HG03280 (cell line): ENCODE data around the gene PRXL2A.
A peak's percentile ranks its signal among the peaks of the same experiment; 100 is the strongest.
"Not testable (repeated sequence)": the region's sequence is repeated elsewhere in the genome, so short reads cannot be mapped to it uniquely, and the experiment has no call there.

ENCODE experiments used
- ATAC-seq: cut with Tn5 transposase; IDR thresholded peaks from one replicate; pipeline ENCODE4 v1.9.1; 2021; ENCODE audit warnings: mild to moderate bottlenecking, moderate library complexity; ENCODE audit not compliant: unreplicated experiment

The PRXL2A gene

DNA sequence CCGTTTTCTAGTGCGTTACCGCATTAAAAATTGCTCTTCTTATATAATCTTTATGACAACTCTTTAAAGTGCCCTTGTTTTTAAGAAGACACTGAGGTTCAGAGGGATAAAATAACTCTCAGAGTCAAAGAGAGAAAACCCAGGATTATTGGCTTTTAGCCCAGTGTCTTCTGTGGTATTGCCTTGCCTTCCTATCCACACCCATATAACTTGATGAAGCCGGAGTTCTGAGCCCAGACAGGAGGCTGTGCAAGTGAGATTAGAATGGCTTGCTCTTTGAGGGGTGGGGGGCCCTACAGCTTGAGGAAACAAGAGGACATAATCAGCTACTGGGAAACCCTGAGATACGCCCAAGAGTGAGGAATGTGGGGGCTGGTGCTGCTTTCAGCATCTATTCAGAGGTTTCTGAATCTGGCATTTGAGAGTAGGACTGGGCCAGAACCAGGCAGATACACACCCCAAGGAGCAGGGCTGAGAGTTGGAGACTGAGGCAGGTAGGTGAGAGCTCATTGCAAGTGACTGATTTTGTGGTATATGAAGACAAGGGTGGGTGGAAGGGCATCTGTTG, 2.3 kb downstream of the PRXL2A start:
- ATAC-seq: no peak

DNA sequence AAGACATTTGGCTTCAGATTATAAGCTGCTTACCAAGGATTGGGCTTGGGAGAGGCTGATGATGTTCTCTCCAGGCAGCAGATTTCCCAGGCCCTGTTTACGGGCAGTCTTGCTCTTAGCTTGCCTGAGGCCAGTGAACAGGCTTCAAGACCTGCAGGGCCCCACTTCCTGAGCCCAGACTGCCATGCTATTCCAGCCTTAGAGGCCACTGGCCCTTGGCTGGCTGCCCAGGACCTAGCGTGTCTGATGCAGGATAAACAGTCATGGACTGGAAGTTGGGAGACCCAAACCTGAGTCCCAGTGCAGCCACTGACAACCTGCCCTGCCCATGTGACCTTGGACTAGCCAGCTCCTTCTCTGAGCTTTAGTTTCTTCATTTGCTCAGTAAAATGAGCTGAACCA, 2.9 kb downstream of the PRXL2A start:
- no peak for ATAC-seq

DNA sequence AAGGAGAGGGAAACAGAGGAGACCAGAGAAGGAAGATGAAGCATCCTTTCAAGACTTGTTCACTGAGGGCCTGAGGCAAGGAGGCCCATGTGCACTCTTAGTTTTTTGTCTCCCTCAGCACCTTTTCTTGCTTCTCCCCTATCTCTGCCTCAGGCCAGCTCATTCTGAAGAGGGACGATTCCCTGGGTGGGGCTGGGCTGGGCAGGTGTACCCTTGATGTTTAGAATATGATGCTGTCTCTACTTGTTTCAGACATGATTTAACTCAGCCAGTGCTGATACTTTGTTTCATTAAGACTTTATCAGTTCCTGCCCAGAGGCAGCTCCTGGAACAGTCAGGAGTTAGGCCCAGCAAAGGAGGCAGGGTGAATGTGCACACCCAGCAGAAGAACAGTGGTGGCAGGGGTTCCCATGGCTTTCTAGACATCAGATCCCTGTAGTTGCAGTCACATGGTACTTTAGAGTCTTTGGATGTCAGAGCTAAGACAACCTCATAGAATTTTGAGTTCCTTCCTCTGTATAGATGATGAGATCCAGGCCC, 3.4 kb downstream of the PRXL2A start:
- ATAC-seq: no peak

DNA sequence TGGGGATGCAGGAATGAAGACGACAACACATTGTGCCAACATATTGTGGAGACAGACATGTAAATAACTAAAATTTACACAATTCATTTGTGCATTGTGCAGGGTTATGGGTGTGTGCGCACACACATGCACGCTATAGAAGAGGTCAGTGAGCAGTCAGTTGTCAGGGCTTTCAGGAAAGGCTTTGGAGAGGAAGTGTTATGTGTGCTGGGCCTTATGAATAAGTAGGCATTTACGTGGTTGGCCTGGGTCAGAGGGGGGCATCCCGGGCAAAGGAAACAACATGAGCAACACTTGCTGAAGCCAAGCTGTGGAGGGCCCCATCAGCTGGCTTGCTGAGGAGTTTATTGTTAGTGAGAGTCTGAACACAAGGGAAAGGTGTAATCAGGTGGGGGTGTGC, 4.1 kb downstream of the PRXL2A start:
- no peak for ATAC-seq

DNA sequence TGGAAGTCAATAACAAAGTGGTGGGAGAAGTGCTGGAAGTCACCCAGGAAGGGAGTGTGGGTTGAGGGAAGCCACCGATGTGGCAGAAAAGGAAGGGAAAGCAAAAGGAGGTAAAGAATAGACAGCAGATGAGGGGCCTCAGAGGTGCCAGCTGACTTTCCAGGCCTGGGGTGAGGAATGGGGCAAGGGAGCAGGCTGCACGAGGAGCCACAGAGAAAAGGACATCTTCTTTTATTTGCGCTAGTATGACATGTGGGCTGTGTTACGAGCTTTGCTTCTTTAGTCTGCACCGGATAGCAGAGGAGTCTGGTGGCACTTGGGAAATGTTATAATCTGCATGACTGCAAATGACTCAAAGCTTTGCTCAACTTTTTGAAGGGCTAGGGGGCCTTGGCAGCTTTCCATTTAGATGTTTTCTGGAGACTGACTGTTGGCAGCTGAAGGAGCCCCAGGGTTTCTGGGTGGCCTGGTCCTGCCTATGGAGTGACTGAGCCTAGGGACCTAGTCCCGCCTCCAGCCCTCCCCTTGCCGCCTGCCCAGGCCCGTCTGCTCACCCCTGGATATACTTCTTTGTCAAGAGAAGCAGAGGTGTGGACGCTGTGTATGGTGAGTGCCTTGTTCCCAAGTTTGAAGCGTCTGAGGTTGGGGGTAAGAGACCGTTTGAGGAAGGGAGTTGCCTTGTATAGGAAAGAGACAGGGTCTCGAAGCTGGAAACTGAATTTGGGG, 5.1 kb downstream of the PRXL2A start:
- ATAC-seq: no peak

DNA sequence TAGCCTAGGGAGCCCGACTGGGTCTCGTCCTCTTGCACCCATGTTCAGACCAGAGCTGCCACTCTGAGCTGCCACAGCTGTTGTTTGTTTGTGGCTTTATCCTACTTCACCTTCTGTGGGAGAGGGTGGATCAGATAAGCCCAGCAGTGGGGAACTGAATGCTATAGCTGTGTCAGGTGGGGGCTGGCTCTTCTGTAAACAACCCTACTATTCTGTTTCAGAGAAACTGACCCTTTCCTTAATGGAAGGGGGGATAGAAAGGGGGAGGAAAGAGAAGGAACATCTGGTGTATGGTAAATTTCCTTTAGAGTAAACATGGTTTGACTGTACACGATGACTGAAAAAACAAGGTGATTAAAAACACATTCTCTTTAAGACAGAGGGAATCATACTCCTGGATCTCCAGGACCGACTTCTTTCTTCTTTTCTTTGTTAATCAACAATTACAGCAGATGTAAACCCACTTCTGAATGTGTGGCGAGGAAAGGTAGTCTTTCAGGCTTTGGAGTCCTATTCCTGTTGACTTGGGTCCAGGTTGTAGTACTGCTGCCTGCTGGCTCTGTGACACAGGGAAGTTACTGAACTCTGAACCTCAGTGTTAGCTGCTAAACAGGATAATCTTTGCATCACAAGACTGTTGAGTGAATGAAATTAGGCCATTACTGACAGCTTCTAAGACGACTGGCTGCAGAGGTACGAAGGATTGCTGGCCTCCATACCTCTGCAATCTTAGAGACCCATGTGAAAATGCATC, 6.0 kb downstream of the PRXL2A start:
- ATAC-seq: no peak

DNA sequence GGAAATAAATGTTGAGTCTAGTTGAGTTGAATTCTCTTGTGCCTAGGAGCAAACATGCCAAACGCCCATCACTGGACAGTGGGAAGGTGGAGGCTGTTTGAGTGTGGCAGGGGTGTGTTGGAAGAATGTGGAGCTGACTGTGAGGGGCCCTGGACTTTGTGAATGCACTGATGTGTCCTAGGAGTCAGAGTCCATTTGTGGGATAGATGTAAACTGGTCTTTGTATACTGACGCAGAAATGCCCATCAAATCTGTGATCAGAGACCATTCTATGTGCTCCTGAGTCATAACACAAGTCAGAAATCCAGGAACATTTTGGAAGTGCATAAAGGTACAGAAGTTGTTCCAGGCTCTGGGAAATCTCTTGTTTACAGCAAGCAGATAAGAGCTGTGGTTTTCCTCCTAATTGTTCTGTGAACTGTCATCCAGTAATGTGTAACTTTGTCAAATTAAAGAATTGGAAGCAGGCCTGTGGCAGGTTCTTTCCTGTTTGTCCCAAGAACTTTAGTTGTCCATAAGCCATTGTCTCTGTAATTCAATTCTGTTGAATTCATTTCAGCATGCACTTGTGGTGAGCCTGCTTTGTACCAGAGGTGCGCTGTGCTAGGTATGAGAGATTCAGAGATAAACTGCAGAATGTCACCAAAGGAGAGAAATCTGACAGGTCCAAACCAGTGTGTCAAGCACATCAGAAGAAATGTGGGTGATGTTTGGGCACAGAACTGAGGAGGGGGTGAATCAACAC, 7.6 kb downstream of the PRXL2A start:
- ATAC-seq: no peak

DNA sequence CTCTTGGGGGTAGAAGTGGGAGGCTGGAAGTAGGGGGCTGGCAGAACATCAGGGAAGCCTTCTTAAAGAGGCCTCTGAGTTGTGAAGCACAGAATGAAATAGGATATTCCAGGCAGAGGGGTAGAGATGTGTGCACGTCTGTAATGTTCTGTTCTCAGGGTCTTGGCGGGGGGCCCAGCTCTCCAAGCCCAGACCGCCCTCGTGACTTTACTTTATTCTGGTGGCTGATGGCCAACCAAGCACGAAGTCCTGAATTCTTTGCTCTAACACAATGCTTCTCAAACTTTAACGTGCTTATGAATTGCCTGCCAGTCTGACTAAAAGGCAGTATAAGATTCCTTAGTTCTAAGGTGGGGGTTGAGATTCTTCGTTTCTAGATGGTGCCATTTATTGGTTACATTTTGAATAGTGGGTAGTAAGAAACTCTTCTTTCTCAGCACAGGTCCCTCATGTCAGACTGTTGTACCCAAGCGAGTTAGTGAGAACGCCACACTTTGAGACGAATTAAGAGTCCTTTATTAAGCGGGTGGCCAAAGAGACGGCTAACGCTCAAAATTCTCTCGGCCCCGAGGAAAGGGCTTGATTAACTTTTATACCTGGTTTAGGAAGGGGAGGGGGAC, 8.2 kb downstream of the PRXL2A start:
- ATAC-seq: no peak

DNA sequence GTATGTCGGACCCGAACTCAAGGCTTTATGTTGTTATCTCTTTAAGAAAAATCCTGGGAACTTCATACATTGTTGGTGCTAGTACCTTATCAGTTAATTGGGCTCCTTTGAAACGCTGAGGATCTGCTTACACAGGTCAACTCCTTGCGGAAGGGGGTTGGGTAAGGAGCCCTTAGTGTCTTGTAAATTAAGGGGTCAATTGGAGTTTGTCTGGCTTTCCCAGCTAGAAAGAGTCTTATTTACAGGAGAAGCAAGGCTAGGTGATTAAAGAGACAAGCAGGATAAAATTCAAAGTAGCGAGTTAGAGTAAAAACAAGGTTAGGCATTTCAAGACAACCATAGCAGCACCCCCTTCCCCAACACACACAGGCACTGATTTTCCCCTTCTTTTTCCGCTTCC, 8.9 kb downstream of the PRXL2A start:
- not testable (repeated sequence) for ATAC-seq

DNA sequence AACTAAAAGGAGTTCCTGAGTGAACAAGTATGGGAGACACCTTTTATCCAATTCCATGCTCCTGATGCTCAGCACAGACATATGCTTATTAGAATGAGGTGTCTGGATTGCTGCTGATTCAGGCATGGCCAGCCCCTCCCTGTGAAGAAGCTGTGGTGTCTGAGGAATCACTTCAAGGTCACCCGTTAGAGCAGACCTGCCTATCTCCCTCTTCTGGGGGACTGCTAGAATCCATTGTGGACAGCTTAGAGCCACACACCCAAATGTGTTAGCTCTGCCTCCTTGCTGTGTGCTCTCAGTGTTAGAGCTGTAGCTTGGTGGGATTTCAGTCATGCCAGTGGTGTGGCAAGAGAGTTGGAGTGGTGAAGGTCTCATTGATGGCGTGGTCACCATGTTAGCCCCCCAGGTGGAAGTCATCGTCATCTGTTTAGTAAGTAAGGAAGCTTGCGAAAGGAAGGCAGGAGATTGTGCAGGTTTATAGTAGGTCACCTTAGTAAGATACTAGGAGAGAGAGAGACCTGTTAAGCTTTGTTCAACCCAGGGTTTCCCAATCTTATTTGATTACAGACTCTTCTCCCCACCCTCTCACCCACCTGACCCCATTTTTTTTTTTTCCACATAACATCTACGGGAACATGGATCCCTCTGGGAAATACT, 12.8 kb downstream of the PRXL2A start:
- peak; percentile 24 for ATAC-seq

DNA sequence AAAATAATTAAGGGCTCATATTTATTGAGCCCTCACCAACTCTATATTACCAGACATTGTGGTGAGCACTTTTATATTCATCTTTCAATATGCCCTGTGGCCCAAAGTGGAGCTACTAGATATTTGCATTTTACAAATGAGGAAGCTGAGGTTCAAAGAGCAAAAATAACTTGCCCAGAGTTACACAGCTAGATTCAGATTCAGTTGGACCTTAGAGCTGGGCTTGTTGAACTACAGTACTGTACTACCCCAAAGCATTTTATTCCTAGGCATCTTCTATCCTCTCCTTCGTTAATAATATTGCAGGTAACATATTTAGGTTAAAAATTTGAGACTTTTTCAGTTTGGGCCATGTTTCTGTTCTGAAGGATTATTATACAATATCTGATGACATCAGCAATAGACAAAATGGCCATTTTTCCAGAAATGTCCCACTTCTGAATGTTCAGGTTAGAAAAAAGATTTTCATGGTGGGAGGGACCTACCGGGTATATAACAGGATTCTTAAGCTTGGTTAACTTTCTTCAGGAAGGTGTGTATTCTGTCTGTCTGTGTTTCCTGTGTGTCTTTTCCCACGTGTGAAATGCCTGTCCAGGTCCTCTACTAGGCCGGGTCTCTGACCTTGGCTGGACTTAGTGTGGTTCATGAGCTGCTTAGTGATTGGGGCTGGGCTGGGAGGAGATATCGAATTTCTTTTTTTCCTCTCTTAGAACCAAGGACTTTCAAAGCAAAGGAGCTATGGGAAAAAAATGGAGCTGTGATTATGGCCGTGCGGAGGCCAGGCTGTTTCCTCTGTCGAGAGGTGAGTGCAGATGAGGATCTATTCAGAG, 13.6 kb downstream of the PRXL2A start:
- peak; percentile 89 for ATAC-seq

DNA sequence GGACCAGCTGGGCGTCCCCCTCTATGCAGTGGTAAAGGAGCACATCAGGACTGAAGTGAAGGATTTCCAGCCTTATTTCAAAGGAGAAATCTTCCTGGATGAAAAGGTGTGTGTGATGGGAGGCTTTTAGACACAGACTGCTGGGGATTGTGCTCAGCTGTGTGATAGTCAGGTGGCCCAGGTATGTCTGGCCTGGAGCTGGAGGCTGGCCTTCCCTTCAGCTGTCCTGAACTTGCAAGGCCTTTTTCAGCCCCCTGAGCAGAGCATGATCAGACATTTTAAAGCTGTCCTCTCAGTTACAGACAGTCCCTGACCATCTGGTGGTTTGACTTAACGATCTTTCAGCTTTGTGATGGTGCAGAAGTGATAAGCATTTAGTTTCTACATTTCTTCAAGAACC, 17.6 kb downstream of the PRXL2A start:
- ATAC-seq: no peak

DNA sequence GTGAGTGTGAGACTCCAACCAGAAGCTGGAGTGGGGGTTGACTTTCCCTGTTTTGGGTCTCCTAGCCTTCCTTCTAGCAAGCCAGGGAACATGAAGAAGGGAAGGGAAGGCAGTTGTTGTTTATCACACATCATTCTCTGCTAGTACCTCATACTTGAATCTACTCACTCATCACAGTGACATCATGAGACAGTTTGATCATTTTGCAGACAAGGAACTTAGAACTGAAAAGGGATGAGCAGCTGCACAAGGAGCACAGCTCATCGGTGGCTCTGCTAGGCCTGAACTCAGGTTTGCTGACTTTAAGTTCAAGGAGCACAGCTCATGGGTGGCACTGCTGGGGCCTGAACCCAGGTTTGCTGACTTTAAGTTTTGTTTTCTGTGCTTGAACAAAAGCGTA, 19.2 kb downstream of the PRXL2A start:
- ATAC-seq: no peak

DNA sequence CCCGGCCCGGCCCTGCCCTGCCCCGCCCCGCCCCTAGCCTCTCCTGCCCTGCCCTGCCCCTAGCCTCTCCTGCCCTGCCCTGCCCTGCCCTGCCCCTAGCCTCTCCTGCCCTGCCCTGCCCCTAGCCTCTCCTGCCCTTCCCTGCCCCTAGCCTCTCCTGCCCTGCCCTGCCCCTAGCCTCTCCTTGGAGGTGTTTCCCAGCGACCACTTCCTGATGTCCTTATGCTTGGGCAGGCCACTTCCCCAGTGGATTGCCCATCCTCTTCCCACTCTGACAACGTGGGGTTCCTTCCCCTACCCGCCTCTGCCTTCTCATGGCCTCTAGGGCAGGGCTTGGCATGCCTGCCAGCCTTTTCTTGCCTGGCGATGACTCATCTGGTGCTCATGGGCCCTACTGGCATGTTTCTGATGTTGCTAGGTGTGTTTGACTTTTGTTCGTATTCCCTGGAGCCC, 21.2 kb downstream of the PRXL2A start:
- ATAC-seq: no peak

DNA sequence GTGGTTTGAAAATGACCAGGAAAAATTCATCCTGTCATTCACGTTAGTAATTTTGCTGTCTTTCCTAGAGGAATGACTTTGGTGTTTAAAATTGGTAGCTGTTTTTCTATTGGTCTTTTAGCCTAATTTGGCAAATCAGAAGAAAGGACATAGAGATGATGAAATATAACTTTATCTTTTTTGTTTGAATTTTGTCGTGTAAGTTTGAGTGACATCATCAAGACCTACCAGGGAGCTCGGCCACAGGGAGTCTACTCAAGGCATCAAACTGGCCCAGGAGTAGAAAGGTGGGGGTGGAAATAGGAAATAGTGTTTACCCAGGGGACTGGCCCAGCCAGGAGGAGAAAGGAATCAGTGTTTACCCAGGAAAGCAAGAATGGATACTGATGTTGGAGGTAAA, 24.8 kb downstream of the PRXL2A start:
- ATAC-seq: no peak

DNA sequence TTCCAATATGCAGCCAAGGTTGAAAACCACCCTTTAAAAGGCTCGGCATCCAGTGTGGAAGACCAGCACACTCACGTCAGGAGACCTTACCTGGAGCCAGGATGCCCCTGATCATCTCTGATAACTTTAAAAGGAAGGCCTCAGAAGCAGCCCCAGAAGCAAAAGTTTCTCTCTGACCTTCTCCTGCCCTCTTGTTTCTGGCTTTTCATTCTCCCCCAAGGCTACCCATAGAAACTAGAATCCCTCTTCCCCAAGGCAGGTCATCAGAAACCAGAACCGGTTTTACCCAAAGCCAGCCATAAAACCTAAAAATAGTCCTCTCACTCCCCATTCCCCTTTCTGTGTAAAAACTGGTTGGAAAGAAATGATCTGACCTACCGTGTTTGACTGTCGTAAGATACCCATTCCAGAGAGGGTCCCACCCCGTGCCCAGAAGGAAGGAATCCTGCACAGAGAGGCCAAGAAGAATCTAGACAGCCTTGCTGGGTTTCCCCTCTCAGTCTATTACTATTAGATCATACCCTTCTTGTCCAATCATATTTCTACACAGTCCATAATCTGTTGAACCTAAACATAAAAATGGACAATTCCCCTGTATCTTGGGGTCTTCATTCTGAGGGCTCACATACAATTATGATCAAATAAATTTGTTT, 28.2 kb downstream of the PRXL2A start:
- no peak for ATAC-seq

DNA sequence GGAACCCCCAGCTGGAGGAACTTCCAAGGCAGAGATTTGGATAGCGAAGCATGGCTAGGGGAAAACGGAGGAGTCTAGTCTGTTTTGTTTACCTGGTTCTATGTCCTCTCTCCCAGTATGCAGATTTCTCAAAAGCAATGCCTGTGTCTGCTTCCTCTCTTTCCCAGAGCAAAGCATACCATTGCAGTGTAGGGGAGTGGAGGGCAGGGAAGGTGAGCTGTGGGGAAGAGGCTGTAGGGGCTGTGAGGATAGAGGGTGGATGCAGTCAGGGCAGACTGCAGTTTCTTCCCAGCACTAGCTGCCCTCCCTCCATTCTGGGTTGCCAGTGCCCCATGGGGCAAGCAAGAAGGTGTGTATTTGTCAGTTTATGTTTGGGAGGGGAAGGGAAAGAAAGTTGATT, 28.9 kb downstream of the PRXL2A start:
- no peak for ATAC-seq

DNA sequence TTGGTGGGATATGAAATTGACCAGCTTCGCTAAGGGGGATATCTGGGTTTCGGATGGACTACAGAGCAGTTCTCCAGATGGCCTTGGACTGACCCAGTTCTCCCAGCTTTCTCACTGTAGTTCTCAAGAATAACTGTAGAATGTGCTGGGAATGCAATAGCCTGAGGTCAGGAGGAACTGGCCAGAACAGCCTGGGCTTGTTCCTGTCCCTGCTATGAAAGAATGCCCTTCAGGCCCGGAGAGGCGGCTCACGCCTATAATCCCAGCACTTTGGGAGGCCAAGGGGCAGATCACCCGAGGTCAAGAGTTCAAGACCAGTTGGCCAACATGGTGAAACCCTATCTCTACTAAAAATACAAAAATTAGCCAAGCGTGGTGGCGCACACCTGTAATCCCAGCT, 33.5 kb downstream of the PRXL2A start:
- no peak for ATAC-seq

DNA sequence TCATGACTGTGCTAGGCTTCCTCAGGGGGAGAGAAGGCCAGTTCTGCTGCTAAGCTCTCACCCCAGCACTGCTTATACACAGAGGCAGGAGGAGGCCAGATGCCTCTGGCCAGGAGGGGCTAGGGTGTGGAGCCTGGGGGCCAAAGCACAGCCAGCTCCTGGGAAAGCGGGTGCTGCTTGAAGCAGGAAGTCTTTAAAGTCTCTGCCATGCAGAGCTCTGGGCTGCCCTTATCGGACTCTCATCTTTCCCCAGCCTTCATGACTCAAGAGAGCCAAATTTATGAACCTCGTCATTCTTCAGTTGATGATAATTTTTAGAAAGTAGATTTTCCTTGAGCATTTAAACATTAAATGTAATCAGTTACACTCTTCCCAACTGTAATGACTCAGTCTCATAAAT, 34.5 kb downstream of the PRXL2A start:
- ATAC-seq: no peak
